Neural progenitor cell (in vitro differentiated cells): ENCODE measurements around the gene CHRND. TPM values are rescaled to one million over a fixed set of nuclear protein-coding genes. Genes with fewer than 3 reads are reported as not detected.

ENCODE experiments used
- DNase-seq: peaks from one replicate; pipeline ENCODE4 v3.0.0-alpha.2; 2016; ENCODE audit warnings: low spot score
- H2AFZ ChIP-seq: fragments of 200-600 bp; sonication (generic); replicated peaks from 2 replicates; pipeline ENCODE4 v1.6.1; 2016; ENCODE audit warnings: antibody characterized with exemption
- H3F3A ChIP-seq: fragments of 200-600 bp; sonication (generic); 2 replicates; pipeline ENCODE4 v1.6.1; 2016; ENCODE audit warnings: antibody characterized with exemption, low read depth
- H3K27ac ChIP-seq: fragments of 200-600 bp; sonication (generic); 2 replicates; pipeline ENCODE4 v1.5.1; 2016; ENCODE audit warnings: mild to moderate bottlenecking
- H3K27me3 ChIP-seq: fragments of 200-600 bp; sonication (generic); 2 replicates; pipeline ENCODE4 v1.6.1; 2016; ENCODE audit warnings: mild to moderate bottlenecking, moderate library complexity
- H3K36me3 ChIP-seq: fragments of 200-600 bp; sonication (generic); 2 replicates; pipeline ENCODE4 v1.5.1; 2016
- H3K4me1 ChIP-seq: fragments of 200-600 bp; sonication (generic); 2 replicates; pipeline ENCODE4 v1.6.1; 2016; ENCODE audit warnings: mixed run types
- H3K4me2 ChIP-seq: fragments of 200-600 bp; sonication (generic); 2 replicates; pipeline ENCODE4 v1.6.1; 2016
- H3K4me3 ChIP-seq: fragments of 200-600 bp; sonication (generic); 2 replicates; pipeline ENCODE4 v1.5.1; 2016
- H3K79me2 ChIP-seq: fragments of 200-600 bp; sonication (generic); 2 replicates; pipeline ENCODE4 v1.6.1; 2016; ENCODE audit warnings: low read depth
- H3K9ac ChIP-seq: fragments of 200-600 bp; sonication (generic); 2 replicates; pipeline ENCODE4 v1.6.1; 2016
- H3K9me3 ChIP-seq: fragments of 200-600 bp; sonication (generic); 2 replicates; pipeline ENCODE4 v1.5.1; 2016; ENCODE audit warnings: low read depth
- H4K20me1 ChIP-seq: fragments of 200-600 bp; sonication (generic); 2 replicates; pipeline ENCODE4 v1.6.1; 2016; ENCODE audit warnings: low read depth
- H3K27ac Mint-ChIP-seq: 3 replicates; pipeline ENCODE4 v1.8.0; 2021; ENCODE audit warnings: mixed read lengths
- H3K27me3 Mint-ChIP-seq: 2 replicates; pipeline ENCODE4 v1.8.0; 2022; ENCODE audit warnings: low read depth, mild to moderate bottlenecking, inconsistent platforms, moderate library complexity, mixed read lengths; ENCODE audit not compliant: insufficient read depth
- H3K36me3 Mint-ChIP-seq: 3 replicates; pipeline ENCODE4 v1.8.0; 2021; ENCODE audit warnings: mixed read lengths
- H3K4me1 Mint-ChIP-seq: 3 replicates; pipeline ENCODE4 v1.8.0; 2021; ENCODE audit warnings: mixed read lengths
- H3K4me3 Mint-ChIP-seq: 3 replicates; pipeline ENCODE4 v1.8.0; 2021; ENCODE audit warnings: mild to moderate bottlenecking, moderate library complexity, mixed read lengths
- H3K9me3 Mint-ChIP-seq: 3 replicates; pipeline ENCODE4 v1.8.0; 2020; ENCODE audit warnings: mixed read lengths
- CTCF ChIP-seq: fragments of 200-600 bp; sonication (generic); IDR thresholded peaks from 2 replicates; pipeline ENCODE4 v1.5.1; 2017; ENCODE audit warnings: antibody characterized with exemption, mild to moderate bottlenecking
- EZH2 ChIP-seq: fragments of 200-600 bp; sonication (generic); IDR thresholded peaks from 2 replicates; pipeline ENCODE4 v1.6.1; 2017; ENCODE audit warnings: antibody characterized with exemption, mild to moderate bottlenecking, moderate library complexity
- EZH2phosphoT487 ChIP-seq: fragments of 200-600 bp; sonication (generic); IDR thresholded peaks from 2 replicates; pipeline ENCODE4 v1.6.1; 2017; ENCODE audit warnings: antibody characterized with exemption
- total RNA-seq: library from RNA; depleted of rRNA; stranded (reverse); fragments of >200 nt; gene quantifications from 2 replicates; pipeline ENCODE4 v1.2.3, GENCODE V29; 2015; ENCODE audit warnings: low replicate concordance

CHRND gene
- total RNA-seq, 1 donor from 2014 or later: not detected

DNA sequence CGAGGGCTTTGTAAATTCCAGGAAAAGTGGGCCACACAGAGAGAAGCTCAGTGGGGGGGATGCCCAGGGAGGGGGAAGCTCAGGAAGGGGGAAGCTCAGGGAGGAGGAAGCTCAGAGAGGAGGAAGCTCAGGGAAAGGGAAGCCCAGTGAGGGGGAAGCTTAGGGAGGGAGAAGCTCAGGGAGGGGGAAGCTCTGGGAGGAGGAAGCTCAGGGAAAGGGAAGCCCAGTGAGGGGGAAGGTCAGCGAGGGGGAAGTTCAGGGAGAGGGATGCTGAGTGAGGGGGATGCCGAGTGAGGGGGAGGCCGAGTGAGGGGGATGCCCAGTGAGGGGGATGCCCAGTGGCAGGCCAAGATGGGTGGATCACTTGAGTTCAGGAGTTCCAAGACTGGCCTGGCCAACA, 12.7 kb downstream of the CHRND start:
- no peaks in the 10 kb centered on the region for H3K9me3 Mint-ChIP-seq
- TF ChIP-seq EZH2 (no peak), EZH2phosphoT487 (no peak), CTCF (no peak)
- H3K4me1 ChIP-seq: peaks cover 16% of the 10 kb centered on the region
- peaks cover 3% of the 10 kb centered on the region for H3F3A ChIP-seq
- no peaks in the 10 kb centered on the region for H4K20me1 ChIP-seq
- peaks cover 3% of the 10 kb centered on the region for H3K27me3 Mint-ChIP-seq
- H3K27me3 ChIP-seq: no peaks in the 10 kb centered on the region
- H3K9me3 ChIP-seq: no peaks in the 10 kb centered on the region
- no peak for DNase-seq
- no peak overlapping the region for H3K4me3 Mint-ChIP-seq
- no peak overlapping the region for H3K4me2 ChIP-seq
- H3K27ac Mint-ChIP-seq: no peak overlapping the region
- H3K4me1 Mint-ChIP-seq: peaks cover 25% of the 10 kb centered on the region
- H3K27ac ChIP-seq: no peak overlapping the region
- H3K36me3 Mint-ChIP-seq: no peaks in the 10 kb centered on the region
- no peaks in the 10 kb centered on the region for H3K36me3 ChIP-seq
- no peaks in the 10 kb centered on the region for H3K79me2 ChIP-seq
- H3K9ac ChIP-seq: no peak overlapping the region
- H3K4me3 ChIP-seq: no peak overlapping the region
- no peak overlapping the region for H2AFZ ChIP-seq

DNA sequence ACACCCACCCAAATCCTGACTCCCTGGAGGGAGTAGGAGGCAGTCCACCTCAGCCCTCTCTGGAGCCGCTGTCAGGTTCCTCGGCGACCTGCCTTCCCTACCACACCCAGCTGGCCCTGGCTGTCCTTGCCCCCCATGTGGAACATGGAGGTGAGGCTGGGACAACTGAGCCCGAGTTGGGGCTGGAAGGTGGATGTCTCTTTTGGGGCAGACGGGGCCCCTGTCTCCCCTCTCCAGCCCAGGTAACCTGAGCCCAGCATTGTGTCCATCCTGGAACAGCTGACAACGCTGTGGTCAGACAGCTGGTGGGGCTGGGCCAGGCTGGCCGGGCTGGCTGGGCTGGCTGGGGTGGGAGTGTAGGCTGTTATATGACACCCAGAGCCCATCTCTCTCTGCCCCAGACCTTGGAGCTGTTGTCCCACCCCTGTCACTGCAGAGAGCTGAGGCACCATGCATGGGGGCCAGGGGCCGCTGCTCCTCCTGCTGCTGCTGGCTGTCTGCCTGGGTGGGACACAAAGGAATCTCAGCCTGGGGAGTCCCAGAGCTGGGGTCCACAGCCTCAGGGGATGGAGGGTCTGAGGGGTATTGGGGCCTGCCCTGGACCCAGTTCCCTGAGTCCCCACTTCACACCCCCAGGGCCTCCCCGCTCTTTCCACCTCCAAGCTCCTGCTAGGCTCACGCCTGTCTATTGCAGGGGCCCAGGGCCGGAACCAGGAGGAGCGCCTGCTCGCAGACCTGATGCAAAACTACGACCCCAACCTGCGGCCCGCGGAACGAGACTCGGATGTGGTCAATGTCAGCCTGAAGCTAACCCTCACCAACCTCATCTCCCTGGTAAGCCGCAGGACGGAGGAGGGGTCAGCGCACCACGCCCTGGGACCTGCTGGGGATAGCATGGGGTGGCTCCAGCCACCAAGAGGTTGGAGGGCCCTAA, 13.6 kb downstream of the CHRND start, which contains the start of gene CHRNG:
Gene CHRNG, plus strand, starts transcription at position 395 of the 934 bp plus-strand sequence. Its CDS starts 56 bp downstream, at position 451.
- no peaks in the 10 kb centered on the region for H3K9me3 ChIP-seq
- no peaks in the 10 kb centered on the region for H3K27me3 ChIP-seq
- no peak within 1 kb of the TSS for H3K27ac ChIP-seq
- DNase-seq: peak; percentile 28
- peaks cover 3% of the 10 kb centered on the region for H3F3A ChIP-seq
- H3K27me3 Mint-ChIP-seq: no peaks in the 10 kb centered on the region
- no peak within 1 kb of the TSS for H3K9ac ChIP-seq
- H3K36me3 ChIP-seq: no peaks in the 10 kb centered on the region
- peaks cover 16% of the 10 kb centered on the region for H3K4me1 Mint-ChIP-seq
- no peak within 1 kb of the TSS for H3K4me3 ChIP-seq
- no peaks in the 10 kb centered on the region for H3K79me2 ChIP-seq
- no peak within 1 kb of the TSS for H3K4me3 Mint-ChIP-seq
- TF ChIP-seq EZH2 (no peak), EZH2phosphoT487 (no peak), CTCF (no peak)
- peaks cover 8% of the 10 kb centered on the region for H3K4me1 ChIP-seq
- H4K20me1 ChIP-seq: no peaks in the 10 kb centered on the region
- H3K27ac Mint-ChIP-seq: no peak within 1 kb of the TSS
- no peaks in the 10 kb centered on the region for H3K36me3 Mint-ChIP-seq
- peak within 1 kb of the TSS; percentile 27 for H3K4me2 ChIP-seq
- no peaks in the 10 kb centered on the region for H3K9me3 Mint-ChIP-seq
- no peak within 1 kb of the TSS for H2AFZ ChIP-seq

DNA sequence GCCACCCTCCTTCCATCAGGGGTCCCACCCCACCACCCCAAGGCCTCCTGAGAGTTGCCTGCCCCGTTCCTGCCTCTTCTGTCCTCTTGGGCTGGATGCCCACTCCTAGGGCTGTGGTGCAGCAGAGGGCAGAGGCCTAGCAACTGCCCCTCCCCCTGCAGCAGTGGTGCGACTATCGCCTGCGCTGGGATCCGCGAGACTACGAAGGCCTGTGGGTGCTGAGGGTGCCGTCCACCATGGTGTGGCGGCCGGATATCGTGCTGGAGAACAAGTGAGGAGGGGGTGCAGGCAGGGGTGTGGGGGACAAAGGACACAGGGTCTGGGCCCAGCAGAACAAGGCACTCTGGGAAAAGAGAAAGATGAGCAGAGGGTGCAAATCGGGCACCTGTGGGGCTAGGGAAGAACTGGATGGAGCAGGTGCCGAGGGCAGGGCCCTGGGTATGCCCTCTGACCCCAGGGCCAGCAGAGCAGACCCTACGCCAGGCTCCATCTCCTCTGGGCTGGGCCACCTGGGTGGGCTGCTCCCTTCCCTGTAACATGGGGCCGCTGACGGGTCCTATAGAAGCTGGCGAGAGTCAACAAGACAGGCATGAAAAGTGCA, 14.6 kb downstream of the CHRND start:
- Mint-ChIP-seq H3K27ac (no peak overlapping the region), H3K4me3 (no peak overlapping the region), H3K27me3 (no peaks in the 10 kb centered on the region), H3K4me1 (peaks cover 12% of the 10 kb centered on the region), H3K36me3 (no peaks in the 10 kb centered on the region), H3K9me3 (no peaks in the 10 kb centered on the region)
- H3K27ac ChIP-seq: no peak overlapping the region
- H3K9ac ChIP-seq: no peak overlapping the region
- H4K20me1 ChIP-seq: no peaks in the 10 kb centered on the region
- no peaks in the 10 kb centered on the region for H3K36me3 ChIP-seq
- peaks cover 3% of the 10 kb centered on the region for H3F3A ChIP-seq
- H3K4me2 ChIP-seq: no peak overlapping the region
- peaks cover 7% of the 10 kb centered on the region for H3K4me1 ChIP-seq
- TF ChIP-seq EZH2 (no peak), CTCF (no peak), EZH2phosphoT487 (no peak)
- H3K79me2 ChIP-seq: no peaks in the 10 kb centered on the region
- H3K27me3 ChIP-seq: no peaks in the 10 kb centered on the region
- no peaks in the 10 kb centered on the region for H3K9me3 ChIP-seq
- no peak overlapping the region for H3K4me3 ChIP-seq
- no peak overlapping the region for H2AFZ ChIP-seq
- no peak for DNase-seq
